Measurements from ENCODE around the gene MTRFR.

- TF ChIP-seq CTCF (IDR thresholded peaks at IDR 0.05) (no peak), EP300 (IDR thresholded peaks at IDR 0.05) (no peak)
Observed at GRCh38 chr12:123187637-123188036, 45.6 kb upstream of the MTRFR start.

Data from suprapubic skin (tissue), 3 donors.